K562 (cell line): Measurements from ENCODE around the gene FRMD3. TPM values are rescaled to one million over a fixed set of nuclear protein-coding genes. Genes with fewer than 3 reads are reported as not detected.

Source experiments
- ATAC-seq: fragments of 200-7000 bp; cut with Tn5 transposase; 3 replicates; pipeline ENCODE4 v1.9.1; 2020; ENCODE audit warnings: moderate library complexity
- BruUV-seq: library from RNA; stranded (reverse); fragments of 400-500 nt; replicated peaks from 2 replicates; lab custom pipeline; 2021; lab: Mats Ljungman, UMichigan
- CTCF ChIA-PET: fragments of 300-600 bp; formaldehyde crosslinking; extraction: SDS; loops from one replicate; lab custom pipeline; 2021; ENCODE audit warnings: low intra/inter-chr PET ratio; lab: Yijun Ruan, JAX
- POLR2A ChIA-PET: fragments of 300-600, 350-650 bp; sonication (Branson Sonifier 250); formaldehyde crosslinking; extraction: SDS; loops from one replicate; lab custom pipeline; 2021; ENCODE audit warnings: antibody characterized with exemption, inconsistent platforms; lab: Yijun Ruan, JAX
- DNase-seq, 4 experiments: peaks; one replicate each; pipeline versions ENCODE4 v3.0.0 to v3.0.0-alpha.2; 2011 to 2018; ENCODE audit warnings: low spot score in 3 of 4, mixed read lengths in 3 of 4; ENCODE audit errors: extremely low read depth in 1 of 4
- FAIRE-seq: peaks from 2 replicates; lab custom pipeline; 2011; peaks lifted over from hg19 to GRCh38; lab: Jason Lieb, UNC
- H2AFZ ChIP-seq: 2 replicates; pipeline ENCODE4 v1.6.0; 2011; ENCODE audit warnings: low read depth, low read length, control low read depth, inconsistent platforms
- H3K27ac ChIP-seq: fragments of 200-600 bp; 3 replicates; pipeline ENCODE4 v1.8.0; 2011; ENCODE audit warnings: low read depth, mild to moderate bottlenecking, control low read depth, inconsistent platforms, low read length, moderate library complexity, mixed read lengths; ENCODE audit errors: extremely low read depth
- H3K27me3 ChIP-seq, 2 experiments: fragments of 300-600 bp in 1 of 2; 2 replicates in 1 of 2; 3 replicates in 1 of 2; pipeline versions ENCODE4 v1.6.0 to v1.8.0; 2011; ENCODE audit warnings: inconsistent platforms in 2 of 2, low read length in 2 of 2, mild to moderate bottlenecking in 1 of 2, mixed read lengths in 1 of 2, moderate library complexity in 1 of 2; ENCODE audit not compliant: control insufficient read depth in 2 of 2, insufficient read depth in 2 of 2
- H3K36me3 ChIP-seq: fragments of 300-600 bp; 3 replicates; pipeline ENCODE4 v1.8.0; 2011; ENCODE audit warnings: mild to moderate bottlenecking, low read length, inconsistent platforms; ENCODE audit not compliant: control insufficient read depth, insufficient read depth
- H3K4me1 ChIP-seq, 2 experiments: fragments of 200-600 bp in 1 of 2; replicated peaks in 1 of 2; 2 replicates in 1 of 2; 3 replicates in 1 of 2; pipeline versions ENCODE4 v1.5.1 to v1.8.0; 2011; ENCODE audit warnings: inconsistent platforms in 2 of 2, low read length in 2 of 2, mild to moderate bottlenecking in 1 of 2, mixed read lengths in 1 of 2, moderate library complexity in 1 of 2; ENCODE audit not compliant: control insufficient read depth in 2 of 2, insufficient read depth in 2 of 2
- H3K4me2 ChIP-seq: 2 replicates; pipeline ENCODE4 v1.6.1; 2011; ENCODE audit warnings: low read length, control low read depth, inconsistent platforms, mixed read lengths; ENCODE audit not compliant: insufficient read depth
- H3K4me3 ChIP-seq: fragments of 200-600 bp; sonication (generic), shearing (Covaris generic); 2 replicates; pipeline ENCODE4 v1.5.1; 2016; ENCODE audit warnings: control low read depth, inconsistent platforms
- H3K79me2 ChIP-seq: fragments of 200-600 bp; 3 replicates; pipeline ENCODE4 v1.8.0; 2011; ENCODE audit warnings: low read length, inconsistent platforms; ENCODE audit not compliant: control insufficient read depth, insufficient read depth
- H3K9ac ChIP-seq, 2 experiments: 2 replicates each; pipeline versions ENCODE4 v1.6.0 to v1.6.1; 2011; ENCODE audit warnings: low read depth in 2 of 2, low read length in 2 of 2, control low read depth in 1 of 2, inconsistent platforms in 1 of 2, mild to moderate bottlenecking in 1 of 2, mixed read lengths in 1 of 2; ENCODE audit not compliant: insufficient read depth in 1 of 2
- H3K9me1 ChIP-seq: one replicate; pipeline ENCODE4 v1.6.0; 2011; ENCODE audit warnings: inconsistent platforms, mild to moderate bottlenecking, low read length, moderate library complexity; ENCODE audit not compliant: control insufficient read depth, insufficient read depth
- H3K9me3 ChIP-seq: replicated peaks from 2 replicates; pipeline ENCODE4 v1.5.1; 2011; ENCODE audit warnings: low read depth, low read length, inconsistent platforms; ENCODE audit not compliant: control insufficient read depth, insufficient read depth
- H4K20me1 ChIP-seq: replicated peaks from 2 replicates; pipeline ENCODE4 v1.6.1; 2011; ENCODE audit warnings: low read length, inconsistent platforms, mixed read lengths; ENCODE audit not compliant: control insufficient read depth, insufficient read depth
- CBX3 ChIP-seq, 2 experiments: IDR thresholded peaks; 1 replicate in 1 of 2; 2 replicates in 1 of 2; pipeline ENCODE4 v1.6.1; 2012; ENCODE audit warnings: inconsistent platforms in 2 of 2, low read length in 2 of 2, borderline replicate concordance in 1 of 2, control low read depth in 1 of 2
- FOSL1 ChIP-seq: fragments of 200-800 bp; sonication (Bioruptor generic); conservative IDR thresholded peaks from 2 replicates; pipeline ENCODE4 v1.6.1; 2016; ENCODE audit warnings: missing genetic modification characterization, missing compliant biosample characterization
- FOXJ2 ChIP-seq: fragments of 200-800 bp; sonication (Bioruptor generic); IDR thresholded peaks from 2 replicates; pipeline ENCODE4 v1.6.1; 2016; ENCODE audit warnings: missing genetic modification characterization, missing compliant biosample characterization
- GTF2F1 ChIP-seq: IDR thresholded peaks from 2 replicates; pipeline ENCODE4 v1.6.1; 2011; ENCODE audit warnings: low read depth, low read length, improper control_type of control experiment
- HLTF ChIP-seq: fragments of 450-650 bp; IDR thresholded peaks from 2 replicates; pipeline ENCODE4 v1.6.1; 2016
- MECOM ChIP-seq: fragments of 250-450 bp; sonication (Bioruptor Pico); IDR thresholded peaks from 2 replicates; pipeline ENCODE4 v1.8.0; 2022; ENCODE audit warnings: inconsistent platforms
- NCOA6 ChIP-seq: fragments of 450-650 bp; IDR thresholded peaks from 2 replicates; pipeline ENCODE4 v1.6.1; 2017; ENCODE audit warnings: mild to moderate bottlenecking
- NFATC3 ChIP-seq: fragments of 450-650 bp; IDR thresholded peaks from 2 replicates; pipeline ENCODE4 v1.6.1; 2017; ENCODE audit warnings: mild to moderate bottlenecking
- NR1H2 ChIP-seq: sonication (generic); formaldehyde crosslinking; IDR thresholded peaks from 2 replicates; pipeline ENCODE4 v1.4.0; 2020; ENCODE audit warnings: mild to moderate bottlenecking, missing genetic modification reagents
- SAFB2 ChIP-seq: fragments of 200-400 bp; formaldehyde crosslinking; IDR thresholded peaks from 2 replicates; pipeline ENCODE4 v1.6.1; 2018; ENCODE audit warnings: borderline replicate concordance, low read length, low read depth, moderate library complexity; ENCODE audit not compliant: severe bottlenecking
- SMC3 ChIP-seq: conservative IDR thresholded peaks from 2 replicates; pipeline ENCODE4 v1.6.1; 2011; ENCODE audit warnings: low read depth, low read length, improper control_type of control experiment; ENCODE audit not compliant: insufficient read depth
- SPI1 ChIP-seq: IDR thresholded peaks from 2 replicates; pipeline ENCODE4 v1.6.1; 2011; ENCODE audit warnings: low read depth, low read length, control low read depth, borderline replicate concordance
- ZNF695 ChIP-seq: fragments of 450-650 bp; formaldehyde crosslinking; IDR thresholded peaks from 2 replicates; pipeline ENCODE4 v1.4.0; 2020; ENCODE audit warnings: mild to moderate bottlenecking, moderate library complexity
- WGBS: fragments of 100-300 bp; shearing (Covaris generic); methylation state at CpG from one replicate; pipeline ENCODE4 v1.1.6; 2016; ENCODE audit warnings: low coverage, mixed read lengths; ENCODE audit not compliant: insufficient coverage; ENCODE audit errors: missing lambda C conversion rate; 5-methylcytosine and 5-hydroxymethylcytosine counted together
- in situ Hi-C: fragments of 300-500 bp; cut with MboI; formaldehyde crosslinking; loops from 4 replicates; pipeline ENCODE4 v1.15.0; 2018; ENCODE audit warnings: inconsistent platforms, mixed read lengths
- intact Hi-C: fragments of 100-400 bp; cut with micrococcal nuclease; formaldehyde crosslinking; loops from 2 replicates; pipeline ENCODE4 v1.14.2; 2022
- polyA plus RNA-seq, 8 experiments: library from polyadenylated mRNA; depleted of rRNA in 4 of 8; stranded (reverse) in 5 of 8; unstranded in 3 of 8; fragments of >200 nt; fragmentation: Nextera tagmentation in 2 of 8; fragmentation: Illumina TruSeq in 1 of 8; extraction: Ambion mirVana in 2 of 8; extraction: Trizol in 1 of 8; gene quantifications; 2 replicates each; pipeline versions ENCODE4 v1.2.1 to v1.2.3, GENCODE V29; 2011 to 2014; ENCODE audit warnings: inconsistent platforms in 1 of 8, missing spikeins in 1 of 8
- total RNA-seq, 7 experiments: library from RNA; depleted of rRNA in 6 of 7; stranded (reverse); fragments of >200 nt in 6 of 7; fragmentation: Illumina TruSeq in 2 of 7; extraction: Trizol in 2 of 7; gene quantifications; 2 replicates each; pipeline versions ENCODE4 v1.2.1 to v1.2.3, GENCODE V29; 2011 to 2021; ENCODE audit warnings: low replicate concordance in 1 of 7
- TF ChIP-seq, protein P1 (sequence below): fragments of 250-450 bp; sonication (Bioruptor Pico); IDR thresholded peaks from 2 replicates; pipeline ENCODE4 v1.8.0; 2021; ENCODE audit warnings: mild to moderate bottlenecking, moderate library complexity
- TF ChIP-seq, protein P2 (sequence below): fragments of 250-450 bp; sonication (Bioruptor Pico); IDR thresholded peaks from 2 replicates; pipeline ENCODE4 v1.4.0; 2020; ENCODE audit warnings: mild to moderate bottlenecking
- TF ChIP-seq, protein P3 (sequence below): fragments of 250-450 bp; sonication (Bioruptor Pico); IDR thresholded peaks from 2 replicates; pipeline ENCODE4 v1.8.0; 2022; ENCODE audit warnings: moderate library complexity, mild to moderate bottlenecking, inconsistent platforms
- TF ChIP-seq, protein P4 (sequence below): IDR thresholded peaks from 3 replicates; pipeline ENCODE4 v1.6.1; 2011; ENCODE audit warnings: borderline replicate concordance, mild to moderate bottlenecking, moderate library complexity; ENCODE audit not compliant: insufficient read length; ENCODE audit errors: extremely low read depth

FRMD3 gene
- total and polyA plus RNA-seq, 9 of the 15 experiments (the other 6 are each of a cell fraction or from before 2014, with no cell fraction given), result 0.09 to 0.51 (median 0.21) TPM

DNA sequence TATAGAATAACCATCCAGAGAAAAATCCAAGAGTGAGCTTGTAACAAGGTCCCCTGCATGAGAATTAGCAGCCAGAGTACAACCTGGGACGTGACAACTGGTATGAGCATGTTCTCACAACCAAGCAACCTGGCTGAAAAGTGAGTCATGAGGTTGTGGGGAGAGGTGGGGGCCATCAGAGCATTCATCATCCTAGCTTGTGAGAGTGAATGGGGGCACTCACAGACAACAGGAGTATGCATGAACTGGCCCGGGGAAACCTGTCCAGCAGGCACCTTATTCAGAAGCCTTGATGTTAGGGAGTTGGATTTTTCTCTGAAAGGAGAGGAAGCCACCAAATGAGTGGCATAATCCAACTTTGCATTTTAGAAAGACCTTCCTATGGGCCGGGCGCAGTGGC is 113.0 kb downstream of the FRMD3 start:
- no peaks in the 10 kb centered on the region for H3K27me3 ChIP-seq
- CTCF ChIA-PET, result no interaction called here
- intact Hi-C loops, result no loop called here
- POLR2A ChIA-PET, result interaction anchor here (0.6 kb wide), 1 partner anchor 51 kb away, joined by 3 read pairs; no protein-coding TSS in a partner anchor
- ATAC-seq, result no peak
- H3K79me2 ChIP-seq, result no peaks in the 10 kb centered on the region
- no peak for FAIRE-seq
- no peak overlapping the region for H3K9ac ChIP-seq
- H3K4me2 ChIP-seq, result no peak overlapping the region
- DNase-seq, result no peak
- WGBS, result 22% methylated on average over 2 of the region's 4 CpGs
- no peaks in the 10 kb centered on the region for H3K36me3 ChIP-seq
- no peak overlapping the region for H3K27ac ChIP-seq
- no peaks in the 10 kb centered on the region; a peak in 2 of 5 replicates for H3K4me1 ChIP-seq
- H3K9me3 ChIP-seq, result no peaks in the 10 kb centered on the region
- no peaks in the 10 kb centered on the region for H3K9me1 ChIP-seq
- in situ Hi-C loops, result no loop called here
- H2AFZ ChIP-seq, result no peak overlapping the region
- no TSS peak for BruUV-seq
- H4K20me1 ChIP-seq, result no peaks in the 10 kb centered on the region
- no peak overlapping the region for H3K4me3 ChIP-seq
- no peak for TF ChIP-seq NCOA6
- TF ChIP-seq, protein P1, sequence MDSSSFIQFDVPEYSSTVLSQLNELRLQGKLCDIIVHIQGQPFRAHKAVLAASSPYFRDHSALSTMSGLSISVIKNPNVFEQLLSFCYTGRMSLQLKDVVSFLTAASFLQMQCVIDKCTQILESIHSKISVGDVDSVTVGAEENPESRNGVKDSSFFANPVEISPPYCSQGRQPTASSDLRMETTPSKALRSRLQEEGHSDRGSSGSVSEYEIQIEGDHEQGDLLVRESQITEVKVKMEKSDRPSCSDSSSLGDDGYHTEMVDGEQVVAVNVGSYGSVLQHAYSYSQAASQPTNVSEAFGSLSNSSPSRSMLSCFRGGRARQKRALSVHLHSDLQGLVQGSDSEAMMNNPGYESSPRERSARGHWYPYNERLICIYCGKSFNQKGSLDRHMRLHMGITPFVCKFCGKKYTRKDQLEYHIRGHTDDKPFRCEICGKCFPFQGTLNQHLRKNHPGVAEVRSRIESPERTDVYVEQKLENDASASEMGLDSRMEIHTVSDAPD (CRISPR knock-in tag), result no peak
- no peak for TF ChIP-seq CBX3 (IDR thresholded peaks at IDR 0.05; ENCODE audit: borderline replicate concordance in 1 of 2, low read length in 2 of 2)
- TF ChIP-seq SPI1, result no peak
- TF ChIP-seq NR1H2 (CRISPR knock-in tag), result no peak
- TF ChIP-seq GTF2F1, result no peak
- TF ChIP-seq NFATC3, result no peak
- no peak for TF ChIP-seq SAFB2
- TF ChIP-seq, protein P2, sequence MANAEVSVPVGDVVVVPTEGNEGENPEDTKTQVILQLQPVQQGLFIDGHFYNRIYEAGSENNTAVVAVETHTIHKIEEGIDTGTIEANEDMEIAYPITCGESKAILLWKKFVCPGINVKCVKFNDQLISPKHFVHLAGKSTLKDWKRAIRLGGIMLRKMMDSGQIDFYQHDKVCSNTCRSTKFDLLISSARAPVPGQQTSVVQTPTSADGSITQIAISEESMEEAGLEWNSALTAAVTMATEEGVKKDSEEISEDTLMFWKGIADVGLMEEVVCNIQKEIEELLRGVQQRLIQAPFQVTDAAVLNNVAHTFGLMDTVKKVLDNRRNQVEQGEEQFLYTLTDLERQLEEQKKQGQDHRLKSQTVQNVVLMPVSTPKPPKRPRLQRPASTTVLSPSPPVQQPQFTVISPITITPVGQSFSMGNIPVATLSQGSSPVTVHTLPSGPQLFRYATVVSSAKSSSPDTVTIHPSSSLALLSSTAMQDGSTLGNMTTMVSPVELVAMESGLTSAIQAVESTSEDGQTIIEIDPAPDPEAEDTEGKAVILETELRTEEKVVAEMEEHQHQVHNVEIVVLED (CRISPR knock-in tag), result no peak
- no peak for TF ChIP-seq ZNF695 (CRISPR knock-in tag)
- no peak for TF ChIP-seq MECOM (CRISPR knock-in tag)
- no peak for TF ChIP-seq FOSL1 (tag)
- no peak for TF ChIP-seq HLTF
- TF ChIP-seq, protein P3, sequence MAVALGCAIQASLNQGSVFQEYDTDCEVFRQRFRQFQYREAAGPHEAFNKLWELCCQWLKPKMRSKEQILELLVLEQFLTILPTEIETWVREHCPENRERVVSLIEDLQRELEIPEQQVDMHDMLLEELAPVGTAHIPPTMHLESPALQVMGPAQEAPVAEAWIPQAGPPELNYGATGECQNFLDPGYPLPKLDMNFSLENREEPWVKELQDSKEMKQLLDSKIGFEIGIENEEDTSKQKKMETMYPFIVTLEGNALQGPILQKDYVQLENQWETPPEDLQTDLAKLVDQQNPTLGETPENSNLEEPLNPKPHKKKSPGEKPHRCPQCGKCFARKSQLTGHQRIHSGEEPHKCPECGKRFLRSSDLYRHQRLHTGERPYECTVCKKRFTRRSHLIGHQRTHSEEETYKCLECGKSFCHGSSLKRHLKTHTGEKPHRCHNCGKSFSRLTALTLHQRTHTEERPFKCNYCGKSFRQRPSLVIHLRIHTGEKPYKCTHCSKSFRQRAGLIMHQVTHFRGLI (CRISPR knock-in tag), result no peak
- TF ChIP-seq SMC3, result no peak
- TF ChIP-seq, protein P4, sequence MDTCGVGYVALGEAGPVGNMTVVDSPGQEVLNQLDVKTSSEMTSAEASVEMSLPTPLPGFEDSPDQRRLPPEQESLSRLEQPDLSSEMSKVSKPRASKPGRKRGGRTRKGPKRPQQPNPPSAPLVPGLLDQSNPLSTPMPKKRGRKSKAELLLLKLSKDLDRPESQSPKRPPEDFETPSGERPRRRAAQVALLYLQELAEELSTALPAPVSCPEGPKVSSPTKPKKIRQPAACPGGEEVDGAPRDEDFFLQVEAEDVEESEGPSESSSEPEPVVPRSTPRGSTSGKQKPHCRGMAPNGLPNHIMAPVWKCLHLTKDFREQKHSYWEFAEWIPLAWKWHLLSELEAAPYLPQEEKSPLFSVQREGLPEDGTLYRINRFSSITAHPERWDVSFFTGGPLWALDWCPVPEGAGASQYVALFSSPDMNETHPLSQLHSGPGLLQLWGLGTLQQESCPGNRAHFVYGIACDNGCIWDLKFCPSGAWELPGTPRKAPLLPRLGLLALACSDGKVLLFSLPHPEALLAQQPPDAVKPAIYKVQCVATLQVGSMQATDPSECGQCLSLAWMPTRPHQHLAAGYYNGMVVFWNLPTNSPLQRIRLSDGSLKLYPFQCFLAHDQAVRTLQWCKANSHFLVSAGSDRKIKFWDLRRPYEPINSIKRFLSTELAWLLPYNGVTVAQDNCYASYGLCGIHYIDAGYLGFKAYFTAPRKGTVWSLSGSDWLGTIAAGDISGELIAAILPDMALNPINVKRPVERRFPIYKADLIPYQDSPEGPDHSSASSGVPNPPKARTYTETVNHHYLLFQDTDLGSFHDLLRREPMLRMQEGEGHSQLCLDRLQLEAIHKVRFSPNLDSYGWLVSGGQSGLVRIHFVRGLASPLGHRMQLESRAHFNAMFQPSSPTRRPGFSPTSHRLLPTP, result no peak
- no peak for TF ChIP-seq FOXJ2 (tag)
